Measurements from ENCODE around the gene RBM19.

- TF ChIP-seq ZNF274 (IDR thresholded peaks at IDR 0.05; ENCODE audit: low read depth, low read length) (no peak), YY1 (IDR thresholded peaks at IDR 0.05; ENCODE audit: insufficient read depth, insufficient read length) (no peak), SUZ12 (IDR thresholded peaks at IDR 0.05; ENCODE audit: extremely low read depth, insufficient read depth, insufficient read length) (no peak)
These were observed 83.4 kb downstream of the RBM19 start for GRCh38 chr12:113882690-113883089.

Data from NT2/D1 (cell line).